Gastrocnemius medialis (tissue), 4 donors: ENCODE data around the gene UTS2B. TPM values are rescaled to one million over a fixed set of nuclear protein-coding genes. Genes with fewer than 3 reads are reported as not detected.

Experiments used
- ATAC-seq, 2 donors: fragments of 150-250 bp; one replicate each; pipeline ENCODE4 v1.9.1; 2016
- DNase-seq, 2 donors: peaks; one replicate each; pipeline ENCODE4 v3.0.0-alpha.2; 2019
- H3K27ac ChIP-seq, 4 donors: fragments of 200-600 bp; sonication (generic); 1 replicate in 1 of 4; 2 replicates in 3 of 4; pipeline ENCODE4 v1.5.1; 2016 to 2018; ENCODE audit warnings: mild to moderate bottlenecking in 2 of 4, moderate library complexity in 1 of 4
- H3K27me3 ChIP-seq, 3 donors: fragments of 200-600 bp; sonication (generic) in 2 of 3; 1 replicate in 1 of 3; 2 replicates in 2 of 3; pipeline versions ENCODE4 v1.5.1 to v1.6.0; 2016 to 2019; ENCODE audit warnings: mild to moderate bottlenecking in 1 of 3, moderate library complexity in 1 of 3
- H3K36me3 ChIP-seq, 2 donors: fragments of 200-600 bp; sonication (generic) in 1 of 2; one replicate each; pipeline ENCODE4 v1.5.1; 2017 to 2018
- H3K4me1 ChIP-seq, 2 donors: fragments of 200-600 bp; sonication (generic) in 1 of 2; one replicate each; pipeline ENCODE4 v1.5.1; 2016 to 2017; ENCODE audit warnings: mild to moderate bottlenecking in 2 of 2
- H3K4me3 ChIP-seq, 4 donors: fragments of 200-600 bp; sonication (generic) in 3 of 4; 1 replicate in 1 of 4; 2 replicates in 3 of 4; pipeline ENCODE4 v1.5.1; 2016 to 2019; ENCODE audit warnings: mild to moderate bottlenecking in 2 of 4
- H3K9me3 ChIP-seq, 3 donors: fragments of 200-600 bp; sonication (generic) in 2 of 3; 1 replicate in 1 of 3; 2 replicates in 2 of 3; pipeline ENCODE4 v1.5.1; 2016 to 2019
- POLR2A ChIP-seq, 2 donors: fragments of 450-650 bp; IDR thresholded peaks; one replicate each; pipeline ENCODE4 v1.6.1; 2017; ENCODE audit warnings: antibody characterized with exemption in 2 of 2, mild to moderate bottlenecking in 2 of 2, moderate library complexity in 2 of 2
- in situ Hi-C, 4 donors: fragments of 200-750 bp; cut with MboI; loops; one replicate each; pipeline versions ENCODE4 v1.15.0 to v1.8.0; 2017; ENCODE audit warnings: low sequenced_read_pairs in 4 of 4
- intact Hi-C: fragments of 100-400 bp; cut with DNase I; formaldehyde crosslinking; loops from one replicate; pipeline ENCODE4 v1.15.1; 2023; ENCODE audit warnings: low total_unique reads
- total RNA-seq, 4 donors: library from RNA; depleted of rRNA; stranded (reverse); fragments of >200 nt; gene quantifications; one replicate each; pipeline versions ENCODE4 v1.1.0 to v1.2.3, GENCODE V29; 2016
- TF ChIP-seq, protein P1 (sequence below), 5 experiments: fragments of 450-650 bp in 3 of 5; fragments of 200-600 bp in 2 of 5; sonication (generic) in 2 of 5; IDR thresholded peaks in 4 of 5; conservative IDR thresholded peaks in 1 of 5; 1 replicate in 4 of 5; 2 replicates in 1 of 5; pipeline ENCODE4 v1.5.1; 2016 to 2019; ENCODE audit warnings: antibody characterized with exemption in 5 of 5, mild to moderate bottlenecking in 3 of 5, moderate library complexity in 3 of 5

The UTS2B gene
- total RNA-seq, 4 donors from 2014 or later = not detected

DNA sequence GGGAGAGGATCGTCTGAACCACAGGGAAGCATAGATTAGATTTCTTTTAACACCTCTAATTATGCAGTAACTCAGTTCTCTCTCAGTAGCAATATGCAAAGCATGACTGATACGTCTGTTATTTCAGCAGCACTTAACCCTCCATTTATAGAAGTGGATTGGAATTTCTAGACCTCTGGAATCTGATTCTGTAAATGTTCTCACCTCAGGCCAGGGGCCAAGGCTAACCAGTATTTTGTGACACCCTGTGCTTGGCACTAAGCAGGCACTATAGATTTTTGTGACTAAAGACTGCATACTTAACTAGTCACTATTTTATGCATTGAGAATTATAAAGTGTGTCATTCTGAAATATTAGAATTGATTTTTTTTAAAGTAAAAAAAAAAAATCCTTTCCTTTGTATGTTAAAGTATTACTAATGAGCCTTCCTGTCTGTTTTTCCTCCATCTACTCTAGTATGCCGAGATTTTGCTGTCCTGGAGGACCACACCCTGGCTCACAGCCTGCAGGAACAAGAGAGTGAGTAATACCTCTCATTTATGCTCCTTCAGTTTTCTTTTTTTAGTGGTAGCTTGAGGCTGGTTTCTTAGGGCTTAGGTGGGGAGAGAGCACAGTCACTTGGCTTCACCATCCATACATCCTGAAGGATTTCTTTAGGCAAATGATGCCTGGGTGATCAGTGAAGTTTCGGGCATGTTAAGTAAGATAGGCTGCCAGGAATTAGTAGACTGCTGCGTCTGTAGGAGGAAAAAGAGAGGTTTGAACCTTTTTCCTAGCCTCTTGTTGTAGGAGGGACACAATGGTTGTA, 26.5 kb upstream of the UTS2B start:
- Histone ChIP-seq H3K27me3 (no peaks in the 10 kb centered on the region), H3K36me3 (peaks cover 0 to 37% of the 10 kb centered on the region in 2 donors), H3K9me3 (no peaks in the 10 kb centered on the region), H3K4me3 (no peak overlapping the region), H3K4me1 (peaks cover 46 to 54% of the 10 kb centered on the region in 2 donors), H3K27ac (peak overlapping the region in 1 of 4 donors; percentile 32)
- intact Hi-C loops (no loop called here), in situ Hi-C loops (no loop called here)
- no peak for DNase-seq
- ATAC-seq = peak; percentile 58 to 59
- no peak for TF ChIP-seq POLR2A (IDR thresholded peaks at IDR 0.05)

DNA sequence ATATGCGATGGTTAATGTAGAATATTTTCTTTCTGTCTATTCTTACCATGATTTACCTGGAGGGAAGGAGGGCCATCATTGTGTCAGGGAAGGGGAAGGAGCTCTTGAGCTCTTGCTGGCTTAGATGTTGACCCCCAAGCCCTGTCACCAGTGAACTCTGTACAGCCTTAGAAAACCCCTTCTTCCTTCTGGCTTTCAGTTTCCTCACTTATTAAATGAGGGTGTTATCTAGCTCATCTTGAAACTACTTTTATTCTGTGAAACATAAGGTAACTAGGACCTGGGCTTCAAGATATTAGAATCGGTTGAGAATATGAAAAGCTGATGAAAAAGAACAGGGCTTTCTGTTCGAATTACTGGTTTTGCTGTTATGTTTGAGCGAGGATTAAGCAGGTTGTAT, 25.1 kb upstream of the UTS2B start:
- no peak overlapping the region for H3K4me3 ChIP-seq
- H3K4me1 ChIP-seq = peaks cover 60 to 68% of the 10 kb centered on the region in 2 donors
- no peak overlapping the region for H3K27ac ChIP-seq
- intact Hi-C loops = no loop called here
- TF ChIP-seq POLR2A (IDR thresholded peaks at IDR 0.05) = no peak
- TF ChIP-seq, protein P1, sequence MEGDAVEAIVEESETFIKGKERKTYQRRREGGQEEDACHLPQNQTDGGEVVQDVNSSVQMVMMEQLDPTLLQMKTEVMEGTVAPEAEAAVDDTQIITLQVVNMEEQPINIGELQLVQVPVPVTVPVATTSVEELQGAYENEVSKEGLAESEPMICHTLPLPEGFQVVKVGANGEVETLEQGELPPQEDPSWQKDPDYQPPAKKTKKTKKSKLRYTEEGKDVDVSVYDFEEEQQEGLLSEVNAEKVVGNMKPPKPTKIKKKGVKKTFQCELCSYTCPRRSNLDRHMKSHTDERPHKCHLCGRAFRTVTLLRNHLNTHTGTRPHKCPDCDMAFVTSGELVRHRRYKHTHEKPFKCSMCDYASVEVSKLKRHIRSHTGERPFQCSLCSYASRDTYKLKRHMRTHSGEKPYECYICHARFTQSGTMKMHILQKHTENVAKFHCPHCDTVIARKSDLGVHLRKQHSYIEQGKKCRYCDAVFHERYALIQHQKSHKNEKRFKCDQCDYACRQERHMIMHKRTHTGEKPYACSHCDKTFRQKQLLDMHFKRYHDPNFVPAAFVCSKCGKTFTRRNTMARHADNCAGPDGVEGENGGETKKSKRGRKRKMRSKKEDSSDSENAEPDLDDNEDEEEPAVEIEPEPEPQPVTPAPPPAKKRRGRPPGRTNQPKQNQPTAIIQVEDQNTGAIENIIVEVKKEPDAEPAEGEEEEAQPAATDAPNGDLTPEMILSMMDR (IDR thresholded peaks at IDR 0.05 in 4 of 5, conservative IDR thresholded peaks at IDR 0.05 in 1 of 5) = no peak
- in situ Hi-C loops = no loop called here
- no peaks in the 10 kb centered on the region for H3K27me3 ChIP-seq
- no peaks in the 10 kb centered on the region for H3K9me3 ChIP-seq
- peaks cover 0 to 24% of the 10 kb centered on the region in 2 donors for H3K36me3 ChIP-seq
- no peak for ATAC-seq
- DNase-seq = no peak

DNA sequence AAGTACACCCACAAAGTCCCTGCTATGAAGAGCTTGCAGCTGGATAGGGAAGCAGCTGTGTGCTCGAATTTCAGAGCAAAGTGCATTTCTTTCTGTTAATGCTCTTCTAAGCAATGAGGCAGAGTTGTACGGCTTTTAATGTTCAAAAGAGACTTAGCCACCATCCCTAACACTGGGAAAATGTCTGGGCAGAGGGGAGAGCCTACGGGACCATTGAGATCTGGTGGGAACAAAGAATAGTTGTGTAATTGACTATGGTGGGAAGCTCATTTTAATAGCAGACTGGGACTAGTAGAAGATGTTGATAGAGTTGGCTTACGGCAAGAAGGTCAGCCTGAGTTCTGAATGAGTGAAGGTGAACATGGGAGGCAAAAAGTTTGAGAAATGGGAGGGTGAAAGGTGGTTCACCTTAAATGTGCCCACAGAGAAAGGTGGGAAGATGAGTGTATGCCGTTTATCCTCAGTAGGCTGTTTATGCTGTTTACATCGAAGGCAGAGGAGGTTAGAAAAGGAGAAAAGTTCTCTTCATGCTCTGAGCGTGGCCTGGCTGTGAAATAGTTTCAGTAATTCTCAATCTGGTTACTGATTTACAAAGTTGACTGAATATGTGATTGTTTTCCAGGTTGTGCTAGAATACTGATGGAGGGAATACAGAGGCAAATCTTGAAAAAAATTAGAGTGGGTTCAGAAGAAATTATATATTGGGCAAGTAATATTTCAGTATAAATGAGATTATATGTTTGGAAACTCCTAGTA, 22.9 kb upstream of the UTS2B start:
- Histone ChIP-seq H3K4me1 (peaks cover 76 to 84% of the 10 kb centered on the region in 2 donors), H3K27ac (peak overlapping the region in 2 of 4 donors; percentile 9 to 11), H3K36me3 (peaks cover 0 to 8% of the 10 kb centered on the region in 2 donors), H3K27me3 (no peaks in the 10 kb centered on the region), H3K9me3 (no peaks in the 10 kb centered on the region), H3K4me3 (no peak overlapping the region)
- DNase-seq = no peak
- intact Hi-C loops (no loop called here), in situ Hi-C loops (no loop called here)
- TF ChIP-seq, protein P1 (IDR thresholded peaks at IDR 0.05 in 4 of 5, conservative IDR thresholded peaks at IDR 0.05 in 1 of 5) = no peak
- no peak for TF ChIP-seq POLR2A (IDR thresholded peaks at IDR 0.05)
- no peak for ATAC-seq

DNA sequence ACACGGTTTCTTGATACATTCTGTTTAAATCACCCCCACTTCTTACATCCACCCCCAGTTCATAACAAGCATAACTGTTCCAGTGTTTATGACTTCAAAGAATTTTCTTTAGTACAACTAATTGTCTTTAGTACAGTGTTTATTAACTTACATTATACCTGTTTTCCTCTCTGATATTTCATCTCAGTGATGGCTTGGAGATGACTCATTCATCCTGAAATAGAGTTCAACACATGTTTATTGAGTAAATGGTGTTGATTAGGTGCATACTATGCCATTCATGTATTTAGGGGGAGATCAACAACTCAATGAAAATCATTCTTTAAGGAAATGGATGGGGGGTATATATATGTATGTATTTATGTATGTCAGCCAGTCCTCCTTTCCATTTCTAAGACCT, 21.7 kb upstream of the UTS2B start:
- in situ Hi-C loops (no loop called here), intact Hi-C loops (no loop called here)
- no peak overlapping the region for H3K4me3 ChIP-seq
- H3K27ac ChIP-seq = peak overlapping the region in 2 of 4 donors; percentile 18 to 52
- TF ChIP-seq POLR2A (IDR thresholded peaks at IDR 0.05) = no peak
- TF ChIP-seq, protein P1 (IDR thresholded peaks at IDR 0.05 in 4 of 5, conservative IDR thresholded peaks at IDR 0.05 in 1 of 5) = no peak
- DNase-seq = no peak
- H3K9me3 ChIP-seq = no peaks in the 10 kb centered on the region
- ATAC-seq = peak in 1 of 2 donors; percentile 58
- H3K36me3 ChIP-seq = no peaks in the 10 kb centered on the region
- peaks cover 75 to 81% of the 10 kb centered on the region in 2 donors for H3K4me1 ChIP-seq
- H3K27me3 ChIP-seq = no peaks in the 10 kb centered on the region
